Keratinocyte (primary cell): ENCODE results near the gene AP1M1. TPM values are rescaled to one million over a fixed set of nuclear protein-coding genes. Genes with fewer than 3 reads are reported as not detected.

ENCODE experiments used
- DNase-seq: peaks from one replicate; pipeline ENCODE4 v3.0.0-alpha.2; 2011; ENCODE audit warnings: low read depth, missing footprints, low spot score
- FAIRE-seq: peaks from 2 replicates; lab custom pipeline; 2011; peaks lifted over from hg19 to GRCh38; lab: Jason Lieb, UNC
- H2AFZ ChIP-seq: 2 replicates; pipeline ENCODE4 v1.6.0; 2012; ENCODE audit warnings: low read length, control low read depth, inconsistent platforms; ENCODE audit not compliant: control insufficient read depth
- H3K27ac ChIP-seq: 2 replicates; pipeline ENCODE4 v1.5.1; 2011; ENCODE audit warnings: low read length; ENCODE audit not compliant: control insufficient read depth, insufficient read depth
- H3K27me3 ChIP-seq: 3 replicates; pipeline ENCODE4 v1.6.0; 2011; ENCODE audit warnings: low read length; ENCODE audit not compliant: control insufficient read depth, insufficient read depth; ENCODE audit errors: extremely low read depth
- H3K36me3 ChIP-seq, 2 experiments: 2 replicates in 1 of 2; 3 replicates in 1 of 2; pipeline ENCODE4 v1.5.1; 2011; ENCODE audit warnings: low read length in 2 of 2, mild to moderate bottlenecking in 1 of 2; ENCODE audit not compliant: control insufficient read depth in 2 of 2, insufficient read depth in 2 of 2; ENCODE audit errors: extremely low read depth in 1 of 2
- H3K4me1 ChIP-seq: 3 replicates; pipeline ENCODE4 v1.5.1; 2011; ENCODE audit warnings: low read length; ENCODE audit not compliant: control insufficient read depth, insufficient read depth; ENCODE audit errors: extremely low read depth
- H3K4me2 ChIP-seq: 3 replicates; pipeline ENCODE4 v1.6.0; 2011; ENCODE audit warnings: low read depth, low read length; ENCODE audit not compliant: control insufficient read depth, insufficient read depth; ENCODE audit errors: extremely low read depth
- H3K4me3 ChIP-seq, 3 experiments: fragments of 200-600 bp in 1 of 3; sonication (generic) in 1 of 3; 2 replicates in 2 of 3; 3 replicates in 1 of 3; pipeline ENCODE4 v1.5.1; 2011 to 2016; ENCODE audit warnings: low read length in 3 of 3, mild to moderate bottlenecking in 3 of 3, control low read depth in 2 of 3, inconsistent platforms in 1 of 3, low read depth in 1 of 3, mixed read lengths in 1 of 3, mixed run types in 1 of 3, moderate library complexity in 1 of 3; ENCODE audit not compliant: control insufficient read depth in 2 of 3, insufficient read depth in 2 of 3; ENCODE audit errors: extremely low read depth in 1 of 3
- H3K79me2 ChIP-seq: 2 replicates; pipeline ENCODE4 v1.6.0; 2012; ENCODE audit warnings: low read length; ENCODE audit not compliant: control insufficient read depth, insufficient read depth
- H3K9ac ChIP-seq: 3 replicates; pipeline ENCODE4 v1.6.0; 2011; ENCODE audit warnings: low read length; ENCODE audit not compliant: control insufficient read depth, insufficient read depth; ENCODE audit errors: extremely low read depth
- H3K9me1 ChIP-seq: 3 replicates; pipeline ENCODE4 v1.6.0; 2011; ENCODE audit warnings: low read length; ENCODE audit not compliant: control insufficient read depth, insufficient read depth; ENCODE audit errors: extremely low read depth
- H3K9me3 ChIP-seq: 2 replicates; pipeline ENCODE4 v1.5.1; 2012; ENCODE audit warnings: low read depth, low read length; ENCODE audit not compliant: control insufficient read depth
- H4K20me1 ChIP-seq: 3 replicates; pipeline ENCODE4 v1.6.0; 2011; ENCODE audit warnings: low read length; ENCODE audit not compliant: control insufficient read depth, insufficient read depth; ENCODE audit errors: extremely low read depth
- EZH2 ChIP-seq: IDR thresholded peaks from one replicate; pipeline ENCODE4 v1.6.1; 2012; ENCODE audit warnings: inconsistent platforms, mild to moderate bottlenecking, low read length, moderate library complexity
- dilution Hi-C: fragments of 300-500 bp; cut with MboI; formaldehyde crosslinking; loops from one replicate; pipeline ENCODE4 v1.7.0; 2020; ENCODE audit warnings: low sequenced_read_pairs; ENCODE audit not compliant: extremely low pct_ligation_motif_present
- polyA plus RNA-seq, 5 experiments: library from polyadenylated mRNA; depleted of rRNA in 3 of 5; stranded (reverse) in 3 of 5; stranded (forward) in 1 of 5; unstranded in 1 of 5; fragments of >200 nt; gene quantifications; 1 replicate in 1 of 5; 2 replicates in 3 of 5; 3 replicates in 1 of 5; pipeline versions ENCODE4 v1.2.1 to v1.2.3, GENCODE V29; 2011 to 2012; ENCODE audit warnings: missing spikeins in 2 of 5, low read depth in 1 of 5, low replicate concordance in 1 of 5
- TF ChIP-seq, protein P1 (sequence below), 3 experiments: IDR thresholded peaks in 1 of 3; conservative IDR thresholded peaks in 1 of 3; optimal IDR thresholded peaks in 1 of 3; 2 replicates in 2 of 3; 3 replicates in 1 of 3; pipeline versions ENCODE3 to v1.5.1; 2011; ENCODE audit warnings: low read length in 3 of 3, mild to moderate bottlenecking in 3 of 3, moderate library complexity in 2 of 3, control low read depth in 1 of 3, inconsistent platforms in 1 of 3; ENCODE audit not compliant: insufficient read depth in 2 of 3; ENCODE audit errors: extremely low read depth in 1 of 3

AP1M1 gene
- polyA plus RNA-seq, 1 donor (not counting 4 experiments of a cell fraction or from before 2014, with no cell fraction given), result 27.7 TPM

DNA sequence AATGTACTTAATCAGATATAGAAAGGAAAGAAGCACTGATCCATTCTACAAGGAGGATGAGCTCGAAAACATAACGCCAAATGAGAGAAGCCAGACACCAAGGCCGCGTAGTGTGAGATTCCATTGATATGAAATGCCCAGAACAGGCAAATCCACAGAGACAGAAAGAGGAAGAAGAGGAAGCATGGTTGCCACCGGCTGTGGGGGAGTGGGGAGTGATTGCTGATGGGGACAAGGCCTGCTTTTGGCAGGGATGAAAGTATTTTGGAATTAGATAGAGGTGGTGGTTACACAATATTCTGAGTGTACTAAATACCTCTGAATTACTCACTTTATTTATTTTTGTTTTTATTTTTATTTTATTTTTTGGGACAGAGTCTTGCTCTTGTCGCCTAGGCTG lies 76.7 kb downstream of the AP1M1 start:
- H3K79me2 ChIP-seq, result no peaks in the 10 kb centered on the region
- H3K4me2 ChIP-seq, result no peak overlapping the region
- H3K4me1 ChIP-seq, result peaks cover 6% of the 10 kb centered on the region
- H3K9me1 ChIP-seq, result no peaks in the 10 kb centered on the region
- TF ChIP-seq, protein P1, sequence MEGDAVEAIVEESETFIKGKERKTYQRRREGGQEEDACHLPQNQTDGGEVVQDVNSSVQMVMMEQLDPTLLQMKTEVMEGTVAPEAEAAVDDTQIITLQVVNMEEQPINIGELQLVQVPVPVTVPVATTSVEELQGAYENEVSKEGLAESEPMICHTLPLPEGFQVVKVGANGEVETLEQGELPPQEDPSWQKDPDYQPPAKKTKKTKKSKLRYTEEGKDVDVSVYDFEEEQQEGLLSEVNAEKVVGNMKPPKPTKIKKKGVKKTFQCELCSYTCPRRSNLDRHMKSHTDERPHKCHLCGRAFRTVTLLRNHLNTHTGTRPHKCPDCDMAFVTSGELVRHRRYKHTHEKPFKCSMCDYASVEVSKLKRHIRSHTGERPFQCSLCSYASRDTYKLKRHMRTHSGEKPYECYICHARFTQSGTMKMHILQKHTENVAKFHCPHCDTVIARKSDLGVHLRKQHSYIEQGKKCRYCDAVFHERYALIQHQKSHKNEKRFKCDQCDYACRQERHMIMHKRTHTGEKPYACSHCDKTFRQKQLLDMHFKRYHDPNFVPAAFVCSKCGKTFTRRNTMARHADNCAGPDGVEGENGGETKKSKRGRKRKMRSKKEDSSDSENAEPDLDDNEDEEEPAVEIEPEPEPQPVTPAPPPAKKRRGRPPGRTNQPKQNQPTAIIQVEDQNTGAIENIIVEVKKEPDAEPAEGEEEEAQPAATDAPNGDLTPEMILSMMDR (optimal IDR thresholded peaks at IDR 0.05 in 1 of 3, IDR thresholded peaks at IDR 0.05 in 1 of 3, conservative IDR thresholded peaks at IDR 0.05 in 1 of 3; ENCODE audit: extremely low read depth in 1 of 3, insufficient read depth in 2 of 3, low read length in 3 of 3), result no peak
- no peak for TF ChIP-seq EZH2
- no peaks in the 10 kb centered on the region for H3K36me3 ChIP-seq
- dilution Hi-C loops, result no loop called here
- no peaks in the 10 kb centered on the region for H3K9me3 ChIP-seq
- no peak overlapping the region for H3K9ac ChIP-seq
- FAIRE-seq (no peak), DNase-seq (no peak)
- peaks cover 10% of the 10 kb centered on the region for H3K27me3 ChIP-seq
- H2AFZ ChIP-seq, result no peak overlapping the region
- no peaks in the 10 kb centered on the region for H4K20me1 ChIP-seq
- H3K27ac ChIP-seq, result no peak overlapping the region
- no peak overlapping the region for H3K4me3 ChIP-seq

DNA sequence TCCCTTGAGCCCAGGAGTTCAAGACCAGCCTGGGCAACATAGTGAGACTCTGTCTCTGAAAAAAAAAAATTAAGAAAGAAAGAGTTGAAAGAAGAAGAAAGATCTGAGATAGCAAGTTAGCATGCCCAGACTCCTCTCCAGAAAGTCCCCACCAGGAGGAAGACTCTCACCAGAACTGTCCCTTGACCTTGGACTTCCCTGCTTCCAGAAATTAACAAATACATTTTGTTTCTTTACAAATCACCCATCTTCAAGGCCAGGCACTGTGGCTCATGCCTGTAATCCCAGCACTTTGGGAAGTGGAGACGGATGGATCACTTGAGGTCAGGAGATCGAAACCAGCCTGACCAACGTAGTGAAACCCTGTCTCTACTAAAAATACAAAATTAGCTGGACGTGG lies 82.6 kb downstream of the AP1M1 start:
- Histone ChIP-seq H3K4me1 (peaks cover 6% of the 10 kb centered on the region), H3K79me2 (no peaks in the 10 kb centered on the region), H2AFZ (no peak overlapping the region), H4K20me1 (no peaks in the 10 kb centered on the region), H3K9me1 (no peaks in the 10 kb centered on the region), H3K9me3 (no peaks in the 10 kb centered on the region), H3K4me2 (no peak overlapping the region), H3K27ac (no peak overlapping the region), H3K4me3 (no peak overlapping the region), H3K9ac (no peak overlapping the region), H3K27me3 (peaks cover 33% of the 10 kb centered on the region), H3K36me3 (no peaks in the 10 kb centered on the region)
- TF ChIP-seq, protein P1 (optimal IDR thresholded peaks at IDR 0.05 in 1 of 3, IDR thresholded peaks at IDR 0.05 in 1 of 3, conservative IDR thresholded peaks at IDR 0.05 in 1 of 3; ENCODE audit: extremely low read depth in 1 of 3, insufficient read depth in 2 of 3, low read length in 3 of 3), result no peak
- no peak for TF ChIP-seq EZH2
- FAIRE-seq (no peak), DNase-seq (no peak)
- dilution Hi-C loops, result no loop called here
